ENCODE results near the gene ACSL3.

Gene ACSL3

GRCh38 chr2:222944552-222944951, 83.7 kb downstream of the ACSL3 start:
- no peak for DNase-seq

GRCh38 chr2:222944971-222945740, 84.3 kb downstream of the ACSL3 start:
- DNase-seq: no peak

- no peak for DNase-seq
Measured at GRCh38 chr2:222945887-222946286, 85.1 kb downstream of the ACSL3 start.

- no peak for DNase-seq
Measured at GRCh38 chr2:222946700-222947287, 86.0 kb downstream of the ACSL3 start.

- no peak for DNase-seq
Measured at GRCh38 chr2:222949073-222949472, 88.2 kb downstream of the ACSL3 start.

- no peak for DNase-seq
Measured at GRCh38 chr2:222949690-222950323, 89.0 kb downstream of the ACSL3 start.

- DNase-seq: no peak
Measured at GRCh38 chr2:222950638-222951285, 89.9 kb downstream of the ACSL3 start.

- no peak for DNase-seq
Measured at GRCh38 chr2:222952204-222952603, 91.4 kb downstream of the ACSL3 start.

GRCh38 chr2:222955008-222955407, 94.2 kb downstream of the ACSL3 start:
- DNase-seq: peak; percentile 67

- DNase-seq: no peak
Measured at GRCh38 chr2:222959358-222959757, 98.5 kb downstream of the ACSL3 start.

GRCh38 chr2:222960126-222960525, 99.3 kb downstream of the ACSL3 start:
- DNase-seq: peak; percentile 45

- no peak for DNase-seq
Measured at GRCh38 chr2:222963641-222964040, 102.8 kb downstream of the ACSL3 start.

- no peak for DNase-seq
Measured at GRCh38 chr2:222964376-222965031, 103.7 kb downstream of the ACSL3 start.

GRCh38 chr2:222965555-222965954, 104.7 kb downstream of the ACSL3 start:
- DNase-seq: no peak

GRCh38 chr2:222968550-222969155, 107.8 kb downstream of the ACSL3 start:
- no peak for DNase-seq

GRCh38 chr2:222969491-222969890, 108.7 kb downstream of the ACSL3 start:
- peak; percentile 67 for DNase-seq

- DNase-seq: no peak
Measured at GRCh38 chr2:222972420-222972819, 111.6 kb downstream of the ACSL3 start.

- no peak for DNase-seq
Measured at GRCh38 chr2:222973237-222973636, 112.4 kb downstream of the ACSL3 start.

- DNase-seq: no peak
Measured at GRCh38 chr2:222973733-222974132, 112.9 kb downstream of the ACSL3 start.

GRCh38 chr2:222976521-222977061, 115.8 kb downstream of the ACSL3 start:
- no peak for DNase-seq

GRCh38 chr2:222977121-222977520, 116.3 kb downstream of the ACSL3 start:
- no peak for DNase-seq

- DNase-seq: no peak
Measured at GRCh38 chr2:222978850-222979249, 118.0 kb downstream of the ACSL3 start.

Measured in MV-4-11 (cell line).